OCI-LY3 (cell line): ENCODE results near the gene CHFR.

Experiments
- EZH2phosphoT487 ChIP-seq: fragments of 200-600 bp; shearing (Covaris generic); IDR thresholded peaks from 2 replicates; pipeline ENCODE4 v1.6.1; 2018; ENCODE audit warnings: antibody characterized with exemption, mixed run types, low read depth
- TF ChIP-seq, protein P1 (sequence below): fragments of 200-600, 300-600 bp; sonication (generic); IDR thresholded peaks from 2 replicates; pipeline ENCODE4 v1.5.1; 2014; ENCODE audit warnings: antibody characterized with exemption, low read length, low read depth

DNA sequence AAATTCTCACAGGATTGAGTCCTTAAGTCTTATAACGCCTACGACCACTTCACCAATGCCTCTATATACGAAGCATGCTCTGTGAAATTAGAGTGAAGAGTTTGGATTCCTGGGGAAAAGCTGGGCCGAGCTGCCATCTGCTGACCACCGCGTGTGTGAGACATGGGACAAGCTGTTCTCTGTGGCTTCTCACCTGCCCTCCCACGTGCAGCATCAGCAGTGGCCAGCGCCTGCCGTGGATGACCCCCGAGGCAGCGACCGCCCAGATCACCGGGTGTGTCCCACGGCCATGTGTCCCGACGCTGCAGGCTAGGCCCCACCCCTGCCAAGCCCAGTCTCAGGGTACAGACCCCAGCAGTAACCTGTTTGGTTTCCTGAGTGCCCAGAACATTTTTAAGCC lies 37.1 kb downstream of the CHFR start:
- TF ChIP-seq, protein P1, sequence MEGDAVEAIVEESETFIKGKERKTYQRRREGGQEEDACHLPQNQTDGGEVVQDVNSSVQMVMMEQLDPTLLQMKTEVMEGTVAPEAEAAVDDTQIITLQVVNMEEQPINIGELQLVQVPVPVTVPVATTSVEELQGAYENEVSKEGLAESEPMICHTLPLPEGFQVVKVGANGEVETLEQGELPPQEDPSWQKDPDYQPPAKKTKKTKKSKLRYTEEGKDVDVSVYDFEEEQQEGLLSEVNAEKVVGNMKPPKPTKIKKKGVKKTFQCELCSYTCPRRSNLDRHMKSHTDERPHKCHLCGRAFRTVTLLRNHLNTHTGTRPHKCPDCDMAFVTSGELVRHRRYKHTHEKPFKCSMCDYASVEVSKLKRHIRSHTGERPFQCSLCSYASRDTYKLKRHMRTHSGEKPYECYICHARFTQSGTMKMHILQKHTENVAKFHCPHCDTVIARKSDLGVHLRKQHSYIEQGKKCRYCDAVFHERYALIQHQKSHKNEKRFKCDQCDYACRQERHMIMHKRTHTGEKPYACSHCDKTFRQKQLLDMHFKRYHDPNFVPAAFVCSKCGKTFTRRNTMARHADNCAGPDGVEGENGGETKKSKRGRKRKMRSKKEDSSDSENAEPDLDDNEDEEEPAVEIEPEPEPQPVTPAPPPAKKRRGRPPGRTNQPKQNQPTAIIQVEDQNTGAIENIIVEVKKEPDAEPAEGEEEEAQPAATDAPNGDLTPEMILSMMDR, result no peak
- TF ChIP-seq EZH2phosphoT487, result no peak
